Stimulated activated CD4-positive, alpha-beta T cell treated with anti-CD3 and anti-CD28 coated beads, Interleukin-4, amount 100 ng/mL, for 1 hour (primary cell): ENCODE data around the gene SLC7A5.

Experiments used
- DNase-seq: peaks from one replicate; pipeline ENCODE4 v3.0.0-alpha.2; 2020

SLC7A5 gene

GRCh38 chr16:87845213-87845612 is 24.1 kb downstream of the SLC7A5 start:
- no peak for DNase-seq

DNA sequence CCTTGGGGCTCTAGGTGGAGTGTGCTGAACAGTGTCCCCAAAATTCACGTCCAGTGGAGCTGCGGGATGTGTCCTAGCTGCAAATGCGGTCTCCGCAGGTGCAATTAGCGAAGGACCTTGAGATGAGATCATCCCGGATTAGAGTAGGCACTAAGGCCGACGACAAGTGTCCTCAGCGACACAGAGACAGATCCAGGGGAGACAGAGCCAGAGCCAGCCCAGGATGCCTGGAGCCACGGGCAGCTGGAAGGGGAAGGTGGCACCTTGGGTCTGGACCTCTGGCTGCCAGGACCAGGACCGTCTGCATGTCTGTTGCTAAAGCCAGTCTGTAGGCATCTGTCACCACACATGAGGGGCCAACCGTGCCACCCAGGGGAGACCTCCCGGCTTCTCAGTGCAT is 24.5 kb downstream of the SLC7A5 start:
- DNase-seq: no peak

DNA sequence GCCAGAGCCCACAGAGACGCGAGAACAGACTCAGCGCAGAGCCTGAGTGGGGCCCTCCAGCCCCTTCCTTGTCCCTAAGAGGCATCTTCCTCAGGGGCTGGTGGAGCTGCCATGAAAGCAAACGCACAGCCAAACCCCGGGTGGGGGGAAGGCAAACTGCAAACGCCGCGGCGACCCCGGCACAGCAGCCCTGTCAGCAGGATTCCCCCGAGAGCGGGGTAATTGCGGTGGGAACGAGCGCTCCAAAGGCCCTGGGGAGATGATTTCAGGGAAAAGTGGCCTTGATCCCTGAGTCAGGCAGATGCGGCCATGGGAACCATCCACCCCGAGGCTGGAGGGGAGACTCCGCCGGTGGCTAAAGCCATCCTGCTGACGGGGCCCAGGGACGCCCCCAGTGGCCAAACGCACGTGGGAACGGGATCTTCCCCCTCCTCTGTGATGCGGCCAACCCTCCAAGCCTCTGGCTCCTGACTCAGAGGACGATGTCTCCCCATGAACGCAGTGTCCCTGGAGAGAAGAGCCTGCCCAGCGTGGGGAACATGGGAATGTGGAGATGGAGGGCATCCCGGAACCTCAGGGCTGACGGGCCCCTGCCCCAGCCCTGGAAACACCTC is 25.1 kb downstream of the SLC7A5 start:
- no peak for DNase-seq

DNA sequence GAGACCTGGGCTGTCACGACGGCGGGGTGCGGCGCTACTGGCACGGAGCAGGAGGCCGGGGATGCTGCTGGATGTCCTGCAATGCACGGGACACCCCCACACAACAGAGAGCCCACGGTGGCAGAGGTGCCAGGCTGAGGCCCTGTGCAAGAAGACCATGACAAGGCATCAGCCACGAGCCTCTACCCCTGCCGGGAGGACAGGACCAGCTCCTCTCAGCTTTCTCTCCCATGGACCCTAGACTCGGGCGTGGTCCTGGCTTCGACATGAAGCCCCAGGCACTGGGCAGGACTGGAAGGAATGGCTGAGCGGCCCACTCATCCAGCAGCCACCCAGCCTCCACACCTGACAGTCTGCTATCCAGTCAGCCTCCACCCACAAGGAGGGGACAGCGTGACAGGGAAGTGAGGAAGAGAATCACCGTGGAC is 25.6 kb downstream of the SLC7A5 start:
- no peak for DNase-seq

DNA sequence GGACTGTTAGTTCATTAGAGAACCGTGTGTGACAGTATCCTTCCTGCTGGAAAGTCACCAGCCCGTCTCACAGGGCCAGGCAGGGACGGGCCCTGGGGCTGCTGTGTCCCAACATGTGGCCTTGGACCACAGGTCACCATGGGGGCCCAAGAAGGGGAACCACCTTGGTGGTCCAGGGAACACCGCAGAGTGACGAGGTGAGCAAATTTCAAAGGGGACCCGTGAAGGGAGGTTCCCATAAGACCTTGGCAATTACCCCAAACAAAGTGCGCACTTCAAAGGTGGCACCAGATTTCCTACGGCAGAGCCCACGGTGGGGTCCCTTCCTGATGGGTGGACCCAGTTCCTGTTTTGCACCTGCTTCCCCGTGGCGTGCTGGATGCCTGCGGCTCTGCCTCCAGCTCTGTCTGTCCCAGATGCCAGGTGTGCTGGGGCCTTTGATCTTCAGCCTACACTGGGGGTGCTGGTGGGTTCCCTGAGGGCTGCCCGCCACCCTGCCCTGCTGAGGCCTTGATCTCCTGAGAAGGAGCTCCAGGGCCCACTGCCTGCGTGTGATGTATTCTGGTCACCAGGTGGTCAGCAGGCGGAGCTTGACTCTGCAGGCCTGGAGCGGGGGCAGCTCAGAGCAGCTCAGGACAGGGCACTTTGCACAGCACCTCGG is 27.0 kb downstream of the SLC7A5 start:
- DNase-seq: no peak

DNA sequence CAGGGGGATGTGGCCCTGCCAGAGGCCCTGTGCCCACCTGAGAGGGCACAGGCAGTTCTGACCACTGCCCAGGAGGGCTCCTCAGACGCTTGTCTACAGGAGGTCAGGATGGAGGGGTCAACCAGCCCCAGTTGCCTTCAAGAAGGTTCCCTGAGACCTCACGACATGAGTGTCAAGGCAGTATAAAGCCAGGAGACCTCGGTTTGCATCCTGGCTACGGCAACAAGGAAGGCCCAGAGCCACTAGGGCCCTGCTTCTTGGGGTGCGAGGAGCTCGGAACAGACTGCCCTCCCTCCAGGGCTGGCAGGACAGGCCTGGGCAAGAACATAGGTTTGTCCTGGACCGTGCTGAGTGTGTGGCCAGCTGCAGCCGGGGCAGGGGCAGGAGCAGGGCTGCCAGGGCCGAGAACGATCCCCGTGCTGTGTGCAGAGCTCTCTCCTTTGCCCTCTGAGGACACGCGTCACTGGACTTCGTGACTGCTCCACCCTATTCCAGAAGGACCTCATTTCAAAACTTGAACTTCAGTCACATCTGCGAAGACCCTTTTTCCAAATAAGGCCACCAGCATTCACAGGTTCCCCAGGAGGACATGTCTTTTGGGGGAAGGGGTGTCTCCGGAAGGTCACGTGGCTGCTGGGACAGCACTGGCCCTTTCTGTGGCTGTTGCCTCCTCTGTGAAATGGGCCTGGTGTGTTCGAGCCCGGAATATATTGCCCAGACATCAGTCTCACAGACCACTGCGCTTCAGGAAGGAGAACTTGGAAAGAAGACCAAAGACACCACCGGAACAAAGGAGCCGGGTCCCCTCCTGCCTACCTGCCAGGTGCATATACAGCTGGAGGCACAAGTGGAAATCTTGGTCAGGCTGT is 27.7 kb downstream of the SLC7A5 start:
- DNase-seq: no peak

DNA sequence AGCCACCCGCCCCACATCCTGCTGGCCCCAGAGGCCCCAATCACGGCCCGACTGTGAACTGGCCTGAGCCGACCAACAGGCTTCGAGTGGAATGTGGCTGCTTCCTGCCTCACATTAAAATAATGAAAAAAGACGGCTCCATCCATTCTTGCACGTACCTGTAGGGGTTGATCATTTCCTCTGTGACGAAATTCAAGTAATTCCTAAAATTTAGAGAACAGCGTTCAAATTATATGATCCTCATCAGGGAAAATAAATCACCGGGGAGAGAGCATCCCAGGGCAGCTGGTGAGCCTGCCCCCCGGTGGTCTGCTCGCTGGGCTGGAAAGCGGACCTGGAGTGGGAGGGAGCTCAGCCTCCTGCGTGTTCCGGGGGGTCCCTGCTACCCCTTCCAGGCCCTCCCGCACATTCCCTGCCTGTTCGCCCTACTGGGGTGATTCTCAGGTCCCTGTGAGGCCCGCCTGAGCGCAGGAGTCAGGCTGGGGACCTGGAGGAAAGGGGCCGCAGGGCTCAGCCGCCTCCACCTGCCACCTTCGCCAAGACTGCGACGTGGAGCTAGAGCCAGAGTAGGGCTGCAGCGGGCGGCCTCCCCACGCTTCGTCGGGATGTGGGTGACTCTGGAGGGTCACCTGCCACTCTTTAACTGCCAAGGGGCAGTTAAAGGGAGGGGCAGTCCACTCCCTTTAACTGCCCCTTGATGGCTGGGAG is 28.9 kb downstream of the SLC7A5 start:
- DNase-seq: no peak

DNA sequence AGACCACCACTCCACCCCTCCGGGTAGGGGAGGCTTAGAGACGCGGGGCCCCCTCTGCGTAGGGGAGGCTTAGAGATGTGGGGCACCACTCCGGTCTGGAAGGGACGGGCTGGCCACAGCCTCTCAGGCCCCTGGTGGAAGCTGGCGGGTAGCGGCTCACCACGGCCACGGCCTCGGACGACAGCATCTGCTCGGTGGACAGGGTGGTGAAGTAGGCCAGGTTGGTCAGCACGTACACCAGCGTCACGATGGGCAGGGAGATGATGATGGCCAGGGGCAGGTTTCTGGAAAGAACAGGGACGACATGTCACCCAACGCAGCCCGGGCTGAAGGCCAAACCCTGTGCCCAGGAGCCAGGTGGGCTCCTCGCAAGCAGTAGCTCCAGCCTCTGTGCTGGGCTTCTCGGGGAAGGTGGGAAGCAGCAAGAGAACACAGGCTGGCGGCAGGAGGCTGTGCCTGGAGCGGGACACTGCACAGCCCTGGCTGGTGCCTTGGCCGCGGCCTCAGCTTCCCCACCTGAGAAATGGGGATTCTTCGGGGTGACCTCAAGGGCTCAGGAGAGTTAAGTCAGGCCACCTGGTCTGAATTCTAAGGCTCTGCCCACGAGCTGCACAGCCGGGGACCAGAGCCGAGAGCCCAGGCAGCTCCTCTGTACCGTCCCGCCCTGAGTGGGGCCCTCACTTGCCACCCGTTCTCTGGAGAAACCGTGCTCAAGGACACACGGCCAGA is 29.6 kb downstream of the SLC7A5 start:
- DNase-seq: no peak

GRCh38 chr16:87838643-87839541 is 30.4 kb downstream of the SLC7A5 start:
- DNase-seq: no peak

DNA sequence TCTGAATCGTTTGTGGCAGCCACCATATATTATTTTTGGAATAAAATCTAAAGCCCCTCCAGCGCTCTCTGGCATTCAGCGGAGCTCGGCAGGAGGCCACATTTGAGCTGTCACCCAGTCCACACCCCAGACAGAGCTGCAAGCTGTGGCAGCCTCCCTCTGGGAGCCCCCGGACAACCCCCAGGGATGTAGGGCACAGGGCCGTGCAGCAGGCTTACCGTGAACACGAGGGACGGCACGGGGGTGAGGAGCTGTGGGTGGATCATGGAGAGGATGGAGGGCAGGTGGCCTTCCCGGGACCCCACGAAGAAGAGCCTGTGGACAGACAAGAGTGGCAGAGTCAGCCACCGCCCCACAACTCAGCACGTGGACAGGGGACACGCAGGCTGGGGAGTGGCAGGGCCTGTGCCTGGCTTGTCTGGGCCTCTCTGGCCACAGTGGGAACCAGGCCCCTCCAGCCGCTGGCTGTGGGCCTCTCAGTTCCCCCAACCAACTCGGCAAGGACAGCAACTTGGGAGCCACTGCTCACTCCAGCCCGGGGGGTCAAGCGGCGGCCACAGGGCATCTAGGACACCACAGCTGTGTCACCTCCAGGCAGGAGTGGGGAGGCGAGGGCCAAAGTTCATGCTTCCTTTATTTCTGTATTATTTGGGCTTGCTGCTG is 31.5 kb downstream of the SLC7A5 start:
- no peak for DNase-seq

DNA sequence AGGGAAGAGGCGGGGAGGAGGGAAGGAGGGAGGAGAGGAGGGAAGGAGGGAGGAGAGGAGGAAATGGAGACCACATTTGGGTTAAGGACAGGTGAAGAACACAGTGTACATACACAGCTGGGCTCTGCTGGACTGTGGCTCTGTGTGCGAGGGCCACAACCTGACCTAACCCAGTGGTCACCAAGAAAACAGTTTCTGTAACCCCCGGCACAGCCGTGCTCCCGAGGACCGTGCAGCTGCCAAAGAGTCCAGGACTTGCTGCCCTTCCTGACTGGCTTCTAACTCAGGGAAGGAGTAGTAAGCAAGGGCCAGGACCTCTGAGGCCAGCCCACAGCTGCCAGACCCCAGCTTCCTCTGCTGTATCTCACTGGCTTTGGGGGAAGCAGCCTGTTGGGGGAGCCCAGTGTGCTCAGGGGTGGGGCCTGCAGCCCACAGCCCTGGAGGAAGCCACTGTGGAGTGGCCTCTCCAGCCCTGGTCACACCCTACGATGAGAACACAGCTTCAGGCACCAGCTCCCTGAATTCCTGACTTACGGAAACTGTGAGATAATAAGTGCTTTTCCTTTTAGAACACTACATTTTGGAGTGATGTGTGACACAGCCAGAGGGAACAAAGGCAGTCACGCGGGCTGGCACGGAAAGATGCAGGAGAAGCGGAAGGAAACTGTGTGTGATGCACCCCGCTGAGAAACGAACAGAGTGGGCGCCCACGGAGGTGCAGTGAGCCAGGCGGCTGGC is 32.3 kb downstream of the SLC7A5 start:
- no peak for DNase-seq

DNA sequence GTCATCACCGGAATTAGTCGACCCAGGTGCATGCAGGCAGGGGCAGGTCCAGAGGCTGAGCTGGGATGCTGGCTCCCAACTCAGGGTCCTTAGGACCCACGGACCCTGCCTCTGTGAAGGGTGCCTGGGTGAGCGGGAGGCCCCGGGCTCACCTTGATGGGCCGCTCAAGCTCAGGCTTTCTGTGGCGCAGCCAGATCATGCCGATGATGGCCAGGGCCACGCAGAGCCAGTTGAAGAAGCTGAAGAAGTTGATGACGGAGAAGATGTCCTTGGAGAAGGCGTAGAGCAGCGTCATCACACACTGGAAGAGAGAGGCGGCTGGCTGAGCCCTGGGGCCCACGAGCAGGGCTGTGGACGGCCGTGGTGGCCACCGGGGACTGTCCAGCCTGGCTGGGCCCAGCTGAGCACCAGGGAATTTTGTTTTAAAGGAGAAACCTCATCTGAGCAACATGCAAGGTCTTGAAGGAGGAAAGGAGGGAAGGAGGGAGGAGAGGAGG is 32.9 kb downstream of the SLC7A5 start:
- no peak for DNase-seq

GRCh38 chr16:87835882-87836331 is 33.4 kb downstream of the SLC7A5 start:
- DNase-seq: no peak

DNA sequence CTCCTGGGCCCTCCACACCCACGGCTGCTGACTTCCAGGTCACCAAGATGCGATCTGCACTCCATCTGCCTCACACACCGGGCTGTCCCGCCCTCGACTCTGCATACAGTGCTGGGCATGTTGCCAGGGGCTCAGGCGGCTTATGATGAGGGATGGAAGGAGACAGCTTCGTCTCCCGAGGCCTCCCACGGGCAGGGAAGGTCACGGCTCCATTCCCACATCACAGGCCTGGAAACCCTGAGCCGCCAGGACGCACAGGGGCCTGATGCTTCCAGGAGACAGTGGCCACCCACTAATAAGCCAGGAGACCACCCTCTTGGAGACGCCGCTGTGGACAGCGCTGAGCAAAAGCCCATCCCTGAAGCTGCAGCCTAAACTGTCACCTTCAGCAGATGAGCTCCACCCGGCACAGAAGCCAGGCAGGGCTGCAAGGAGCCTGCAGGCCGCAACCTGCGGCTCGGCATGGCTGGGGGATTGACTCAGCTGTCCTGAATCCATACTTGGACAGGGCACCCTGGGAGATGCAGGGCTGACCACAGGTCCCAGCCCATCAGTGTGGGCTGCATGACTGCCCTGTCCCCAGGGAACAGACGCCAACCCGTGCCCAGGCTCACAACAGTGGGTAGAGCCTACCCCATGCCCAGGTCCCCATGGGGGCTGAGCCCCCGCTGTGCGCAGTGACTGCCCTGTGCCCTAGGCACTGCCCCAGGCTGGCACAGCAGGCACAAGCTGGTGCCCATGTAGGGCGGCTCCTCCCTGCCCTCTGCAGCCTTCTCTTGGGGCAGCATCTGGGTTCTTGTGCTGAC is 34.4 kb downstream of the SLC7A5 start:
- DNase-seq: no peak

GRCh38 chr16:87834005-87834667 is 35.2 kb downstream of the SLC7A5 start:
- DNase-seq: no peak

DNA sequence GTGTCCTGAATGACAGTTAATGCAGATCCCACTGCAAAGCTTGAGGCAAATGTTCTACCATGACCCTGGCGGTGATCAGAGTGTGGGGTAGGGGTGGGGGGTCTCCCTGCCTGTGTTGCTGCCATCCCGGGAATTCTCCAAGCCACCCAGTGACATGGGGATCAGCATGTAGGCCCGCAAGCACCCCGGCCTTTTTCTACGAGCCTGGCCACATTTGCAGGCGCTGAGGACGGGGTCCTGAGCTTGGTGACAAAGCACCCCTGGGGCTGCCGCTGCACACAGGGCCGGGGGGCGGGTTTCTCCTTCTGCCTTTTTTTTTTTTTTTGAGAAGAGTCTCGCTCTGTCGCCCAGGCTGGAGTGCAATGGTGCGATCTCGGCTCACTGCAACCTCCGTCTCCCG is 35.8 kb downstream of the SLC7A5 start:
- no peak for DNase-seq

DNA sequence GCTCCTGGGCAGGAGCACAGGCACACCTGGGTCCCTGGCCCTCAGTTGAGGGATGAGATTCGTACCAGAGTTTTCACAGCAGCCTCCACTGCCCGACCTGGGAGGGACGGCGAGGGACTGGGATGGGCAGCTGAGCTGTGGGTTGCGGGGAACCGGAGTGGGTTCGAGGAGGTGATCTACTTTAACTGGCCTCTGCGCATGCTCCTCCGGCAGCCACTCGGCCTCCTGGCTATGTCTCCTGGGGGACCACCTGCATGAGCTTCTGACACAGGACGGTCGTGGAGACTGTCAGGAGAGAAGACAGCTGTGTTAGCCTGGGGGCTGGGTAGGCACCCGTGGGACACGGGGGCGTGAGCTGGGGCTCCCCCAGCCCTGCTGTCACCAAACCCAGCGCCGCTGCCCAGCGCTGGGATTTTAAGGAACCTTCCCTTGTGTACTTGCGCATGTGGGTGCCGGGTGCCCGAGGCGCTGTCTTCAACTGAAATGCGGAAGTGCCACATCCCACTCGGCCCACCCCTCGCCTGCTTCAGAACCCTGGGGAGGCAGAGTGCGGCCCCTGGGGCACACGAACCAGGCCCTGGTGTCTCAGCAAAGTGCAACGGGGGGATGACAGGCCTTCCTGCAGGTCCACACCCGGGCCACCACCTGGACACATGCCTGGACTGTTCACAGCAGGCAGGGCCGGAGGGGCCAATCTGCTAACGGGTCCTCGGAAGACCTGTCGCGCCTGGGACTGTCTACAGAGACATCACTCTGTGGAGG is 36.4 kb downstream of the SLC7A5 start:
- no peak for DNase-seq

DNA sequence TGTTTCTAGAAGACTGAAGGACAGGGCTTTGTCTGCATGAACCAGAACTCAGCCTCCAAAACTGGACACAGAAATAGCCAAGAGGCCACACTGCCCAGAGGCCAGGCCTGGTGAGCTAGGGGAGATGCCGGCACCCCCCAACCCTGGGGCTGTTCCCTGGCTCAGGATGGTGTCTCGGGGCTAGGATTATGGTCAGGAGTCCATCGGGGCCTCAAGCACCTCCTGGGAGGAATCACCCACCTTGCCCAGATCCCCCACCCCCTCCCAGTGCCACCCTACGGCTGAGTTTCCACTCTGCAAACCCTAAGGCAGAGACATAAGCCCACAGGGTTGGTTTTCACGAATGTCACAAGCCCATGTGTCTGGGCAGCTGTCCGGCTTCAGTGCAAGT is 37.2 kb downstream of the SLC7A5 start:
- no peak for DNase-seq
